SK-N-SH treated with all-trans-retinoic acid at 6 μM for 48 hours (cell line): ENCODE measurements around the gene ARHGAP28.

Experiments used
- ATAC-seq: fragments of 200-7000 bp; cut with Tn5 transposase; 3 replicates; pipeline ENCODE4 v1.9.1; 2020; ENCODE audit warnings: mild to moderate bottlenecking, moderate library complexity
- ARNTL ChIP-seq: fragments of 450-650 bp; formaldehyde crosslinking; IDR thresholded peaks from 2 replicates; pipeline ENCODE4 v1.5.0; 2020; ENCODE audit warnings: low read depth, mild to moderate bottlenecking, moderate library complexity, borderline replicate concordance
- BACH2 ChIP-seq: fragments of 250-450 bp; sonication (Bioruptor Pico); IDR thresholded peaks from 2 replicates; pipeline ENCODE4 v1.9.0; 2021; ENCODE audit warnings: mild to moderate bottlenecking, borderline replicate concordance
- CREB5 ChIP-seq: fragments of 250-450 bp; sonication (Bioruptor Pico); IDR thresholded peaks from 2 replicates; pipeline ENCODE4 v1.5.1; 2020; ENCODE audit warnings: low read depth, mild to moderate bottlenecking, moderate library complexity
- CSDC2 ChIP-seq: fragments of 250-450 bp; sonication (Bioruptor Pico); IDR thresholded peaks from 2 replicates; pipeline ENCODE4 v1.5.0; 2020; ENCODE audit warnings: mild to moderate bottlenecking, moderate library complexity
- CSRNP3 ChIP-seq: fragments of 250-450 bp; sonication (Bioruptor Pico); IDR thresholded peaks from 2 replicates; pipeline ENCODE4 v1.5.1; 2021; ENCODE audit warnings: mild to moderate bottlenecking, moderate library complexity
- ESRRG ChIP-seq: fragments of 250-450 bp; sonication (Bioruptor Pico); IDR thresholded peaks from 2 replicates; pipeline ENCODE4 v1.6.1; 2021; ENCODE audit warnings: mild to moderate bottlenecking
- GLIS3 ChIP-seq: fragments of 250-450 bp; sonication (Bioruptor Pico); IDR thresholded peaks from 2 replicates; pipeline ENCODE4 v1.5.0; 2020; ENCODE audit warnings: mild to moderate bottlenecking, moderate library complexity
- ISL1 ChIP-seq: fragments of 250-450 bp; sonication (Bioruptor Pico); IDR thresholded peaks from 2 replicates; pipeline ENCODE4 v2.1.2; 2022; ENCODE audit warnings: mild to moderate bottlenecking, moderate library complexity
- POU6F1 ChIP-seq: fragments of 250-450 bp; sonication (Bioruptor Pico); IDR thresholded peaks from 2 replicates; pipeline ENCODE4 v1.8.0; 2021; ENCODE audit warnings: low read depth, mild to moderate bottlenecking, moderate library complexity, borderline replicate concordance
- PPARA ChIP-seq: fragments of 250-450 bp; sonication (Bioruptor Pico); IDR thresholded peaks from 2 replicates; pipeline ENCODE4 v1.5.0; 2020; ENCODE audit warnings: mild to moderate bottlenecking, borderline replicate concordance
- RARB ChIP-seq: fragments of 250-450 bp; sonication (Bioruptor Pico); IDR thresholded peaks from 2 replicates; pipeline ENCODE4 v1.8.0; 2021; ENCODE audit warnings: mild to moderate bottlenecking, moderate library complexity
- TOX ChIP-seq: fragments of 250-450 bp; sonication (Bioruptor Pico); IDR thresholded peaks from 2 replicates; pipeline ENCODE4 v1.8.0; 2021; ENCODE audit warnings: mild to moderate bottlenecking, moderate library complexity, borderline replicate concordance
- TSHZ2 ChIP-seq: fragments of 250-450 bp; sonication (Bioruptor Pico); IDR thresholded peaks from 2 replicates; pipeline ENCODE4 v1.5.0; 2020; ENCODE audit warnings: mild to moderate bottlenecking, moderate library complexity
- ZC3H10 ChIP-seq: fragments of 250-450 bp; sonication (Bioruptor Pico); IDR thresholded peaks from 2 replicates; pipeline ENCODE4 v1.5.1; 2021; ENCODE audit warnings: mild to moderate bottlenecking, moderate library complexity
- ZFP3 ChIP-seq: fragments of 250-450 bp; sonication (Bioruptor Pico); IDR thresholded peaks from 2 replicates; pipeline ENCODE4 v1.5.0; 2020; ENCODE audit warnings: mild to moderate bottlenecking, moderate library complexity
- ZFP30 ChIP-seq: fragments of 450-650 bp; formaldehyde crosslinking; IDR thresholded peaks from 2 replicates; pipeline ENCODE4 v1.5.0; 2022; ENCODE audit warnings: mild to moderate bottlenecking, moderate library complexity
- ZNF565 ChIP-seq: fragments of 450-650 bp; formaldehyde crosslinking; conservative IDR thresholded peaks from 2 replicates; pipeline ENCODE4 v1.5.0; 2020; ENCODE audit warnings: low read depth, mild to moderate bottlenecking, moderate library complexity
- ZNF70 ChIP-seq: fragments of 450-650 bp; formaldehyde crosslinking; IDR thresholded peaks from 2 replicates; pipeline ENCODE4 v1.5.0; 2020; ENCODE audit warnings: mild to moderate bottlenecking, moderate library complexity
- ZNF8 ChIP-seq: fragments of 450-650 bp; formaldehyde crosslinking; IDR thresholded peaks from 2 replicates; pipeline ENCODE4 v1.5.0; 2020; ENCODE audit warnings: mild to moderate bottlenecking, moderate library complexity
- TF ChIP-seq, protein P1 (sequence below): fragments of 250-450 bp; sonication (Bioruptor Pico); IDR thresholded peaks from 2 replicates; pipeline ENCODE4 v1.8.0; 2020; ENCODE audit warnings: mild to moderate bottlenecking, moderate library complexity, borderline replicate concordance

The ARHGAP28 gene

DNA sequence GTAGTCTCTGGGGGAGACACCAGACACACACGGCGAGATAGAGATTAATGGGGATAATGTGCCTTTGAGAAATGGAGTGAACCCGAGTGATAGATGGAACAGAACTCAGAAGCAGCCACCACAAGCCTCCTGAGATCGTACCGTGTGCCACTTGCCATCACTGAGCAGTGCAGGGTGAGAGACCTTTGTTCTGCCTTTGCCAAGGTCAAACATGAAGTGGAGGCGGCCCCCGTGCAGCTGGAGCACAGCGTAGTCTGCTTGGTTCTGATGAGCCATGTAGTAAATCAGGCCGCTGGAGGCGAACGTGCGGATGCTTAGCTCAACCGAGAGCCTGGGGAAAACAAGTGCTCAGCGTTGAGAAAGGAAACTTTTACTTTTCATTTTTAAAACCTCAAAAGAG lies 221.1 kb downstream of the ARHGAP28 start:
- TF ChIP-seq ZNF565 (no peak), TSHZ2 (CRISPR knock-in tag) (no peak), ZC3H10 (CRISPR knock-in tag) (no peak), TOX (no peak), ARNTL (no peak), PPARA (no peak), ZFP3 (no peak)
- no peak for ATAC-seq

DNA sequence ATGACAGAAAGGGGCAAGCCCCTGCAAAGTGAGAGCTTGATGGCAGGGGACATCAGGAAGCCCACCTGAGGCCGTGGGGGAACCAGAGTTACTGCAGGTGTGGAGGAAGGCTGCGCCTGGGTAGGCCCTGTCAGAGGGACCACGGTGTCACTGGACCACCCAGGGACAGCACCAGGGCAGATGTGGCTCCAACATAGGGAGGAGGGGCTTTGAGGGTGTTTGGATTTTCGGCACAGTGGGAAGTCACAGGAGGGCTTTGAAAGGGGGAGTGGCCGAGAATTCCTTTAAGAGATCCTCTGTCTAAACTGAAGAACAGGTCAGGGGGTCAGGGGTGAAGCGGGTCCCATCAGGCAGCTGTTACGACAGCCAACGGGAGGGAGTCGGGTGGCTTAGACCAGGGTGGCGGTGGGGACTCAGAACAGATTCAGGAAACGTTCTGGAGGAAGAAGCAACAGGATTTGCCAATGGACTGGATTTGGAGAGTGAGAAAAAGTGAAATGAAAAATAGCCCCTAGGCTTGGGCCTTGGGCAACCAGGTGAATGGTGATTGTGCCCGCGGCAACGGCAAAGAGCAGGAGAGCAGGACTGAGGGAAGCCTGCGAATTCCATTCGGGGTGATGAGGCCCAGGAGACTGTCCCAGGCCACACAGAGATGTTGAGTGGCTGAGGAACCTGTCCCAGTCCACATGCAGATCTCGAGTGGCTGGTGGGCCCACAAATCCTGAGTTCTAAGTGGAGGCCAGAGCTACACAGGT lies 222.0 kb downstream of the ARHGAP28 start:
- no peak for ATAC-seq
- TF ChIP-seq POU6F1 (CRISPR knock-in tag), result no peak
- no peak for TF ChIP-seq ARNTL
- TF ChIP-seq ZFP3, result no peak
- TF ChIP-seq ZNF565, result no peak
- TF ChIP-seq, all 23 proteins: peak for 0

- ATAC-seq, result no peak
- TF ChIP-seq ISL1 (no peak), GLIS3 (no peak), BACH2 (CRISPR knock-in tag) (no peak), ZNF70 (CRISPR knock-in tag) (no peak), CREB5 (no peak), CSDC2 (CRISPR knock-in tag) (no peak), TOX (no peak), ARNTL (no peak), ZFP30 (CRISPR knock-in tag) (no peak), CSRNP3 (CRISPR knock-in tag) (no peak), RARB (no peak), ZC3H10 (CRISPR knock-in tag) (no peak), ESRRG (CRISPR knock-in tag) (no peak), ZNF8 (CRISPR knock-in tag) (no peak), PPARA (no peak), ZNF565 (no peak)
- TF ChIP-seq, protein P1, sequence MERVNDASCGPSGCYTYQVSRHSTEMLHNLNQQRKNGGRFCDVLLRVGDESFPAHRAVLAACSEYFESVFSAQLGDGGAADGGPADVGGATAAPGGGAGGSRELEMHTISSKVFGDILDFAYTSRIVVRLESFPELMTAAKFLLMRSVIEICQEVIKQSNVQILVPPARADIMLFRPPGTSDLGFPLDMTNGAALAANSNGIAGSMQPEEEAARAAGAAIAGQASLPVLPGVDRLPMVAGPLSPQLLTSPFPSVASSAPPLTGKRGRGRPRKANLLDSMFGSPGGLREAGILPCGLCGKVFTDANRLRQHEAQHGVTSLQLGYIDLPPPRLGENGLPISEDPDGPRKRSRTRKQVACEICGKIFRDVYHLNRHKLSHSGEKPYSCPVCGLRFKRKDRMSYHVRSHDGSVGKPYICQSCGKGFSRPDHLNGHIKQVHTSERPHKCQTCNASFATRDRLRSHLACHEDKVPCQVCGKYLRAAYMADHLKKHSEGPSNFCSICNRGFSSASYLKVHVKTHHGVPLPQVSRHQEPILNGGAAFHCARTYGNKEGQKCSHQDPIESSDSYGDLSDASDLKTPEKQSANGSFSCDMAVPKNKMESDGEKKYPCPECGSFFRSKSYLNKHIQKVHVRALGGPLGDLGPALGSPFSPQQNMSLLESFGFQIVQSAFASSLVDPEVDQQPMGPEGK (CRISPR knock-in tag), result no peak
- TF ChIP-seq, all 23 proteins: peak for 0
Observed at GRCh38 chr18:6954501-6954900, 225.0 kb downstream of the ARHGAP28 start.

DNA sequence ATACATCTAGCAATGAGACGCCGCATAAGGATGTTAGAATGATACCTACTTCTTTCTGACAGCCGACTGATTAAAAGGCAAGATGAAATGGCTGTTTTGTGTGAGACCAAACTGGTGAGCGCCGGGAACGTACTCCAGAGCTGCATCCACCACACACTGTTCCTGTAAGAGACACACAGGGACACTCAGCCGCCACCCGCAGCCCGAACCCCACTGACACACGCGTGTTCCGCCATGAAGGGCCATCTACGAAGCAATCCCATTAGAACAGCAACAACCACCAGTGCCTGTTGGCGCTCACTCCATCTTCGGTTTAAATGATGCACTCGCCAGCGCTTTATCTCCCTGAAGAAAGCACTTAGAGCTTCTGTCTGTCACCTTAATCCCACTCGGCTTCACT lies 225.8 kb downstream of the ARHGAP28 start:
- no peak for TF ChIP-seq ZFP3
- TF ChIP-seq, all 23 proteins: peak for 0

More for the DNA sequence above, 225.8 kb downstream of the ARHGAP28 start:
- ATAC-seq, result no peak
